MV-4-11 (cell line): ENCODE measurements around the gene ZKSCAN1.
"Not testable (repeated sequence)": the region's sequence is repeated elsewhere in the genome, so short reads cannot be mapped to it uniquely, and the experiment has no call there.

Experiments
- DNase-seq: peaks from one replicate; lab custom pipeline; 2025; lab: John Stamatoyannopoulos, UW

ZKSCAN1 gene

GRCh38 chr7:100003711-100004661 lies 11.4 kb upstream of the ZKSCAN1 start:
- no peak for DNase-seq

GRCh38 chr7:100007887-100008286 lies 7.5 kb upstream of the ZKSCAN1 start:
- DNase-seq, result no peak

GRCh38 chr7:100008525-100008924 lies 6.9 kb upstream of the ZKSCAN1 start:
- DNase-seq, result no peak

- not testable (repeated sequence) for DNase-seq
Measured at GRCh38 chr7:100009952-100010351, 5.4 kb upstream of the ZKSCAN1 start.

GRCh38 chr7:100010901-100011300 lies 4.5 kb upstream of the ZKSCAN1 start:
- no peak for DNase-seq

- no peak for DNase-seq
Measured at GRCh38 chr7:100011516-100011915, 3.9 kb upstream of the ZKSCAN1 start.

- DNase-seq, result peak; percentile 86
Measured at GRCh38 chr7:100012385-100013327, 2.7 kb upstream of the ZKSCAN1 start.

- DNase-seq, result no peak
Measured at GRCh38 chr7:100013328-100013676, 2.1 kb upstream of the ZKSCAN1 start.

- DNase-seq, result no peak
Measured at GRCh38 chr7:100016215-100016901, 962 bp downstream of the ZKSCAN1 start.

GRCh38 chr7:100017300-100017699 lies 1.9 kb downstream of the ZKSCAN1 start:
- DNase-seq, result no peak

- DNase-seq, result no peak
Measured at GRCh38 chr7:100017875-100018274, 2.5 kb downstream of the ZKSCAN1 start.

GRCh38 chr7:100019908-100020307 lies 4.5 kb downstream of the ZKSCAN1 start:
- DNase-seq, result no peak

GRCh38 chr7:100021297-100021696 lies 5.9 kb downstream of the ZKSCAN1 start:
- DNase-seq, result peak; percentile 69

- no peak for DNase-seq
Measured at GRCh38 chr7:100022621-100023020, 7.2 kb downstream of the ZKSCAN1 start.

GRCh38 chr7:100023526-100023925 lies 8.1 kb downstream of the ZKSCAN1 start:
- no peak for DNase-seq

- DNase-seq, result no peak
Measured at GRCh38 chr7:100024020-100024619, 8.7 kb downstream of the ZKSCAN1 start.

- DNase-seq, result no peak
Measured at GRCh38 chr7:100027197-100027596, 11.8 kb downstream of the ZKSCAN1 start.

GRCh38 chr7:100029596-100029995 lies 14.2 kb downstream of the ZKSCAN1 start:
- no peak for DNase-seq

- no peak for DNase-seq
Measured at GRCh38 chr7:100033526-100033925, 18.1 kb downstream of the ZKSCAN1 start.

GRCh38 chr7:100034871-100035510 lies 19.6 kb downstream of the ZKSCAN1 start:
- DNase-seq, result no peak

- DNase-seq, result no peak
Measured at GRCh38 chr7:100035876-100036275, 20.5 kb downstream of the ZKSCAN1 start.
